WERI-Rb-1 (cell line): ENCODE data around the gene PFDN1.

Experiments
- DNase-seq: peaks from one replicate; pipeline ENCODE4 v3.0.0-alpha.2; 2020
- H3K27ac ChIP-seq: fragments of 250-450 bp; sonication (Bioruptor Pico); 2 replicates; pipeline ENCODE4 v1.5.1; 2020; ENCODE audit warnings: mild to moderate bottlenecking, moderate library complexity
- H3K27me3 ChIP-seq: fragments of 250-450 bp; sonication (Bioruptor Pico); 2 replicates; pipeline ENCODE4 v1.5.1; 2021; ENCODE audit warnings: mild to moderate bottlenecking, low read depth, moderate library complexity; ENCODE audit not compliant: insufficient read depth, severe bottlenecking
- H3K36me3 ChIP-seq: fragments of 250-450 bp; sonication (Bioruptor Pico); 2 replicates; pipeline ENCODE4 v1.5.1; 2020; ENCODE audit warnings: mild to moderate bottlenecking, moderate library complexity
- H3K4me3 ChIP-seq: 2 replicates; pipeline ENCODE4 v1.5.1; 2011; ENCODE audit warnings: low read depth, mild to moderate bottlenecking, control low read depth, low read length
- H3K9me3 ChIP-seq: fragments of 250-450 bp; sonication (Bioruptor Pico); 2 replicates; pipeline ENCODE4 v1.5.1; 2021; ENCODE audit warnings: mild to moderate bottlenecking, moderate library complexity; ENCODE audit not compliant: severe bottlenecking
- CTCF ChIP-seq: IDR thresholded peaks from 2 replicates; pipeline ENCODE4 v1.5.1; 2011; ENCODE audit warnings: low read depth, mild to moderate bottlenecking, control low read depth, inconsistent platforms, low read length

PFDN1 gene

GRCh38 chr5:140230373-140230772 lies 72.5 kb downstream of the PFDN1 start:
- Histone ChIP-seq H3K36me3 (no peaks in the 10 kb centered on the region), H3K9me3 (no peaks in the 10 kb centered on the region), H3K27me3 (no peaks in the 10 kb centered on the region), H3K27ac (no peak overlapping the region), H3K4me3 (no peak overlapping the region)
- no peak for DNase-seq
- no peak for TF ChIP-seq CTCF

- no peak overlapping the region for H3K4me3 ChIP-seq
- no peak for DNase-seq
- no peaks in the 10 kb centered on the region for H3K36me3 ChIP-seq
- H3K9me3 ChIP-seq: no peaks in the 10 kb centered on the region
- no peak for TF ChIP-seq CTCF
- H3K27me3 ChIP-seq: no peaks in the 10 kb centered on the region
- no peak overlapping the region for H3K27ac ChIP-seq
These were observed 74.5 kb downstream of the PFDN1 start for GRCh38 chr5:140228364-140228837.

- no peaks in the 10 kb centered on the region for H3K36me3 ChIP-seq
- H3K9me3 ChIP-seq: no peaks in the 10 kb centered on the region
- 0 out of 2 replicates have a peak, but pooled peaks have one; percentile 2 for TF ChIP-seq CTCF
- H3K27ac ChIP-seq: no peak overlapping the region
- H3K4me3 ChIP-seq: no peak overlapping the region
- DNase-seq: no peak
- H3K27me3 ChIP-seq: no peaks in the 10 kb centered on the region
These were observed 75.9 kb downstream of the PFDN1 start for GRCh38 chr5:140227046-140227445.

- H3K36me3 ChIP-seq: no peaks in the 10 kb centered on the region
These were observed 77.5 kb downstream of the PFDN1 start for GRCh38 chr5:140225396-140225795.

GRCh38 chr5:140224658-140225057 lies 78.2 kb downstream of the PFDN1 start:
- Histone ChIP-seq H3K4me3 (no peak overlapping the region), H3K27me3 (no peaks in the 10 kb centered on the region), H3K27ac (no peak overlapping the region), H3K9me3 (no peaks in the 10 kb centered on the region), H3K36me3 (no peaks in the 10 kb centered on the region)
- DNase-seq: no peak
- no peak for TF ChIP-seq CTCF

More at GRCh38 chr5:140225396-140225795, 77.5 kb downstream of the PFDN1 start:
- no peaks in the 10 kb centered on the region for H3K9me3 ChIP-seq
- no peak overlapping the region for H3K27ac ChIP-seq
- H3K4me3 ChIP-seq: no peak overlapping the region
- no peak for DNase-seq
- no peaks in the 10 kb centered on the region for H3K27me3 ChIP-seq
- no peak for TF ChIP-seq CTCF

GRCh38 chr5:140223567-140223966 lies 79.3 kb downstream of the PFDN1 start:
- no peak overlapping the region for H3K27ac ChIP-seq
- no peaks in the 10 kb centered on the region for H3K36me3 ChIP-seq
- H3K27me3 ChIP-seq: no peaks in the 10 kb centered on the region
- no peak overlapping the region for H3K4me3 ChIP-seq
- no peaks in the 10 kb centered on the region for H3K9me3 ChIP-seq
- TF ChIP-seq CTCF: no peak
- DNase-seq: no peak
